GM21528 (cell line): ENCODE results near the gene ARHGAP31.
A peak's percentile ranks its signal among the peaks of the same experiment; 100 is the strongest.

Source experiments
- ATAC-seq: cut with Tn5 transposase; IDR thresholded peaks from one replicate; pipeline ENCODE4 v1.9.1; 2021; ENCODE audit warnings: mild to moderate bottlenecking, moderate library complexity; ENCODE audit not compliant: unreplicated experiment, low FRiP score

ARHGAP31 gene

GRCh38 chr3:119417771-119418512 is 123.8 kb downstream of the ARHGAP31 start:
- no peak for ATAC-seq

GRCh38 chr3:119418641-119419040 is 124.5 kb downstream of the ARHGAP31 start:
- ATAC-seq: no peak

GRCh38 chr3:119420196-119420595 is 126.0 kb downstream of the ARHGAP31 start:
- no peak for ATAC-seq

- ATAC-seq: no peak
These were observed 133.5 kb downstream of the ARHGAP31 start for GRCh38 chr3:119427669-119428068.

- no peak for ATAC-seq
These were observed 134.4 kb downstream of the ARHGAP31 start for GRCh38 chr3:119428538-119428937.

- no peak for ATAC-seq
These were observed 139.6 kb downstream of the ARHGAP31 start for GRCh38 chr3:119433613-119434325.

GRCh38 chr3:119434703-119435102 is 140.5 kb downstream of the ARHGAP31 start:
- no peak for ATAC-seq

- no peak for ATAC-seq
These were observed 142.8 kb downstream of the ARHGAP31 start for GRCh38 chr3:119436977-119437376.

- ATAC-seq: no peak
These were observed 143.6 kb downstream of the ARHGAP31 start for GRCh38 chr3:119437691-119438258.

GRCh38 chr3:119443179-119443578 is 149.0 kb downstream of the ARHGAP31 start:
- no peak for ATAC-seq

GRCh38 chr3:119444590-119444989 is 150.4 kb downstream of the ARHGAP31 start:
- ATAC-seq: no peak

- ATAC-seq: no peak
These were observed 159.6 kb downstream of the ARHGAP31 start for GRCh38 chr3:119453822-119454221.

GRCh38 chr3:119456469-119456868 is 162.3 kb downstream of the ARHGAP31 start:
- no peak for ATAC-seq

- no peak for ATAC-seq
These were observed 163.1 kb downstream of the ARHGAP31 start for GRCh38 chr3:119457246-119457645.

- peak; percentile 94 for ATAC-seq
These were observed 169.3 kb downstream of the ARHGAP31 start, which contains the start of gene TMEM39A for GRCh38 chr3:119463171-119464169. TSS of gene TMEM39A (minus strand) at chr3:119463615. CDS start at chr3:119462074, 1,541 bp downstream.

- no peak for ATAC-seq
These were observed 173.9 kb downstream of the ARHGAP31 start for GRCh38 chr3:119468041-119468440.

GRCh38 chr3:119469418-119470189 is 175.4 kb downstream of the ARHGAP31 start:
- ATAC-seq: no peak
